Measurements from ENCODE around the gene ILK. TPM values are rescaled to one million over a fixed set of nuclear protein-coding genes. Genes with fewer than 3 reads are reported as not detected.

ILK gene
- total RNA-seq, 1 experiment from 2014 or later: 73.5 TPM

GRCh38 chr11:6559369-6559768 lies 44.2 kb upstream of the ILK start:
- H3K4me1 ChIP-seq (ENCODE audit: control insufficient read depth in 1 of 2, insufficient read depth in 2 of 2, low read length in 2 of 2): peaks cover 0 to 6% of the 10 kb centered on the region in 2 experiments; a peak in 1 of 4 replicates
- TF ChIP-seq TCF7L2 (IDR thresholded peaks at IDR 0.05; ENCODE audit: borderline replicate concordance, extremely low read depth, insufficient read depth, insufficient read length) (no peak), EZH2phosphoT487 (IDR thresholded peaks at IDR 0.05; ENCODE audit: borderline replicate concordance) (no peak), ZNF274 (IDR thresholded peaks at IDR 0.05; ENCODE audit: low read depth, low read length) (no peak), JUND (IDR thresholded peaks at IDR 0.05) (no peak), ZFX (IDR thresholded peaks at IDR 0.05) (no peak), SRF (IDR thresholded peaks at IDR 0.05; ENCODE audit: low read depth) (no peak), REST (IDR thresholded peaks at IDR 0.05; ENCODE audit: low read depth) (no peak), CEBPB (IDR thresholded peaks at IDR 0.05; ENCODE audit: low read depth) (no peak), CBX3 (IDR thresholded peaks at IDR 0.05; ENCODE audit: low read depth) (no peak), SIN3A (IDR thresholded peaks at IDR 0.05; ENCODE audit: low read depth) (no peak), ELF1 (IDR thresholded peaks at IDR 0.05; ENCODE audit: borderline replicate concordance, low read depth) (no peak), POLR2A (IDR thresholded peaks at IDR 0.05; ENCODE audit: borderline replicate concordance, extremely low read depth, insufficient read depth, insufficient read length) (no peak), FOSL1 (IDR thresholded peaks at IDR 0.05; ENCODE audit: low read depth) (no peak), YY1 (IDR thresholded peaks at IDR 0.05; ENCODE audit: extremely low read depth, insufficient replicate concordance, low read depth, low read length) (no peak), SP1 (IDR thresholded peaks at IDR 0.05; ENCODE audit: low read depth) (no peak), EZH2 (IDR thresholded peaks at IDR 0.05) (no peak), RAD21 (IDR thresholded peaks at IDR 0.05; ENCODE audit: low read depth) (no peak), POLR2AphosphoS5 (IDR thresholded peaks at IDR 0.05; ENCODE audit: low read depth, low read length) (no peak)
- TF ChIP-seq, protein P1, sequence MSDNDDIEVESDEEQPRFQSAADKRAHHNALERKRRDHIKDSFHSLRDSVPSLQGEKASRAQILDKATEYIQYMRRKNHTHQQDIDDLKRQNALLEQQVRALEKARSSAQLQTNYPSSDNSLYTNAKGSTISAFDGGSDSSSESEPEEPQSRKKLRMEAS (IDR thresholded peaks at IDR 0.05): no peak
- TF ChIP-seq, protein P2, sequence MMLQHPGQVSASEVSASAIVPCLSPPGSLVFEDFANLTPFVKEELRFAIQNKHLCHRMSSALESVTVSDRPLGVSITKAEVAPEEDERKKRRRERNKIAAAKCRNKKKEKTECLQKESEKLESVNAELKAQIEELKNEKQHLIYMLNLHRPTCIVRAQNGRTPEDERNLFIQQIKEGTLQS (IDR thresholded peaks at IDR 0.05): no peak
- no peaks in the 10 kb centered on the region for H3K9me3 ChIP-seq (ENCODE audit: control insufficient read depth in 1 of 2, insufficient read depth in 1 of 2, low read depth in 1 of 2, low read length in 2 of 2)
- no peak overlapping the region for H3K27ac ChIP-seq (ENCODE audit: low read depth, low read length)
- BruUV-seq (replicated peaks): no TSS peak
- DNase-seq (ENCODE audit: low read depth, low spot score) (no peak), ATAC-seq (no peak)
- H3K4me3 ChIP-seq (replicated peaks in 1 of 2; ENCODE audit: low read depth in 1 of 2, low read length in 2 of 2): no peak overlapping the region
- no peaks in the 10 kb centered on the region for H3K79me2 ChIP-seq (ENCODE audit: insufficient read depth, low read length)
- H4K20me1 ChIP-seq (ENCODE audit: insufficient read depth): no peaks in the 10 kb centered on the region
- H3K9me2 ChIP-seq (ENCODE audit: insufficient read depth): no peaks in the 10 kb centered on the region
- no peak overlapping the region for H2AFZ ChIP-seq (ENCODE audit: low read depth, low read length, poor library complexity, severe bottlenecking)
- ChIA-PET POLR2A (no interaction called here), CTCF (no interaction called here), RAD21 (ENCODE audit: low non-redundant PET in 1 of 2, low total read pairs in 2 of 2, uncharacterized antibody in 2 of 2, unreplicated experiment in 2 of 2) (no interaction called here)
- H3K27me3 ChIP-seq (ENCODE audit: insufficient read depth, low read length): no peaks in the 10 kb centered on the region
- no peak overlapping the region for H3K4me2 ChIP-seq (ENCODE audit: low read length)
- no peaks in the 10 kb centered on the region; a peak in 1 of 4 replicates for H3K36me3 ChIP-seq (ENCODE audit: control insufficient read depth in 1 of 2, insufficient read depth in 2 of 2, low read length in 2 of 2)
- intact Hi-C loops (cut with micrococcal nuclease): no loop called here
- H3K9ac ChIP-seq (ENCODE audit: low read length): no peak overlapping the region

All from HCT116 (cell line).